IMR-90 (cell line): Measurements from ENCODE around the gene NKIRAS1. TPM values are rescaled to one million over a fixed set of nuclear protein-coding genes. Genes with fewer than 3 reads are reported as not detected.

Source experiments
- ATAC-seq: fragments of 200-7000 bp; cut with Tn5 transposase; 2 replicates; pipeline ENCODE4 v1.9.1; 2020; ENCODE audit warnings: low read depth, mild to moderate bottlenecking, moderate library complexity
- BruUV-seq: library from RNA; stranded (reverse); fragments of 400-500 nt; replicated peaks from 2 replicates; lab custom pipeline; 2021; lab: Mats Ljungman, UMichigan
- CTCF ChIA-PET: fragments of 300-600 bp; formaldehyde crosslinking; extraction: SDS; loops from one replicate; lab custom pipeline; 2021; ENCODE audit warnings: antibody characterized with exemption; lab: Yijun Ruan, JAX
- POLR2A ChIA-PET: fragments of 300-600 bp; sonication (Branson Sonifier 250); formaldehyde crosslinking; loops from one replicate; lab custom pipeline; 2022; ENCODE audit warnings: antibody characterized with exemption; ENCODE audit not compliant: unreplicated experiment; lab: Charles Lee
- DNase-seq: peaks from one replicate; pipeline ENCODE4 v3.0.0; 2013
- H2AFZ ChIP-seq: replicated peaks from 2 replicates; pipeline ENCODE3; 2013; ENCODE audit warnings: low read length, mild to moderate bottlenecking; ENCODE audit not compliant: poor library complexity
- H2AK5ac ChIP-seq: 2 replicates; pipeline ENCODE4 v1.6.1; 2013; ENCODE audit warnings: low read depth, low read length, inconsistent platforms
- H2AK9ac ChIP-seq: replicated peaks from 2 replicates; pipeline ENCODE3; 2013; ENCODE audit warnings: mild to moderate bottlenecking, low read depth, low read length, moderate library complexity; ENCODE audit not compliant: poor library complexity
- H2BK120ac ChIP-seq: 2 replicates; pipeline ENCODE4 v1.6.1; 2013; ENCODE audit warnings: low read depth, low read length, inconsistent platforms
- H2BK15ac ChIP-seq: 3 replicates; pipeline ENCODE4 v1.6.1; 2013; ENCODE audit warnings: low read depth, low read length, inconsistent platforms
- H2BK20ac ChIP-seq: 2 replicates; pipeline ENCODE4 v1.6.1; 2013; ENCODE audit warnings: low read depth, mild to moderate bottlenecking, inconsistent platforms, low read length, moderate library complexity
- H2BK5ac ChIP-seq: 2 replicates; pipeline ENCODE4 v1.6.1; 2013; ENCODE audit warnings: mild to moderate bottlenecking, low read depth, low read length, inconsistent platforms; ENCODE audit not compliant: poor library complexity, severe bottlenecking
- H3K14ac ChIP-seq: replicated peaks from 2 replicates; pipeline ENCODE4 v1.6.1; 2013; ENCODE audit warnings: low read depth, low read length, inconsistent platforms
- H3K18ac ChIP-seq: 2 replicates; pipeline ENCODE4 v1.6.1; 2013; ENCODE audit warnings: low read depth, low read length, control low read depth
- H3K23ac ChIP-seq: 2 replicates; pipeline ENCODE4 v1.6.1; 2013; ENCODE audit warnings: low read depth, low read length, inconsistent platforms
- H3K27ac ChIP-seq: 2 replicates; pipeline ENCODE4 v1.5.1; 2013; ENCODE audit warnings: mild to moderate bottlenecking, control low read depth, low read length; ENCODE audit not compliant: insufficient read depth
- H3K27me3 ChIP-seq: 2 replicates; pipeline ENCODE4 v1.6.1; 2013; ENCODE audit warnings: low read length; ENCODE audit not compliant: control insufficient read depth, insufficient read depth
- H3K36me3 ChIP-seq: 2 replicates; pipeline ENCODE4 v1.6.1; 2013; ENCODE audit warnings: low read length, mixed read lengths; ENCODE audit not compliant: control insufficient read depth, insufficient read depth
- H3K4ac ChIP-seq: 2 replicates; pipeline ENCODE4 v1.6.1; 2013; ENCODE audit warnings: low read depth, low read length, inconsistent platforms
- H3K4me1 ChIP-seq: 2 replicates; pipeline ENCODE4 v1.6.1; 2013; ENCODE audit warnings: low read length, mixed read lengths; ENCODE audit not compliant: control insufficient read depth, insufficient read depth
- H3K4me2 ChIP-seq: 2 replicates; pipeline ENCODE4 v1.6.1; 2013; ENCODE audit warnings: low read depth, mild to moderate bottlenecking, control low read depth, low read length, moderate library complexity
- H3K4me3 ChIP-seq: 2 replicates; pipeline ENCODE4 v1.5.1; 2013; ENCODE audit warnings: low read depth, mild to moderate bottlenecking, control low read depth, low read length, moderate library complexity; ENCODE audit not compliant: insufficient read depth
- H3K56ac ChIP-seq: 2 replicates; pipeline ENCODE4 v1.6.1; 2013; ENCODE audit warnings: low read length, inconsistent platforms; ENCODE audit not compliant: insufficient read depth; ENCODE audit errors: extremely low read depth
- H3K79me1 ChIP-seq, 2 experiments: 2 replicates each; pipeline ENCODE4 v1.6.1; 2013; ENCODE audit warnings: low read length in 2 of 2, inconsistent platforms in 1 of 2, low read depth in 1 of 2
- H3K9ac ChIP-seq: 2 replicates; pipeline ENCODE4 v1.6.1; 2013; ENCODE audit warnings: low read depth, low read length, control low read depth
- H3K9me1 ChIP-seq: 2 replicates; pipeline ENCODE4 v1.6.1; 2013; ENCODE audit warnings: low read length, inconsistent platforms; ENCODE audit not compliant: insufficient read depth
- H3K9me3 ChIP-seq: 2 replicates; pipeline ENCODE4 v1.6.1; 2013; ENCODE audit warnings: low read length; ENCODE audit not compliant: control insufficient read depth, insufficient read depth
- H4K20me1 ChIP-seq: 2 replicates; pipeline ENCODE4 v1.6.1; 2013; ENCODE audit warnings: low read length, inconsistent platforms; ENCODE audit not compliant: insufficient read depth
- H4K5ac ChIP-seq: 2 replicates; pipeline ENCODE4 v1.6.1; 2013; ENCODE audit warnings: mild to moderate bottlenecking, low read depth, low read length, control low read depth
- H4K8ac ChIP-seq, 2 experiments: 2 replicates each; pipeline ENCODE4 v1.6.1; 2013; ENCODE audit warnings: low read depth in 2 of 2, low read length in 2 of 2, control low read depth in 1 of 2, inconsistent platforms in 1 of 2
- H4K91ac ChIP-seq: 2 replicates; pipeline ENCODE4 v1.6.1; 2013; ENCODE audit warnings: low read depth, low read length, inconsistent platforms; ENCODE audit not compliant: insufficient read depth
- BHLHE40 ChIP-seq: fragments of 150-350 bp; IDR thresholded peaks from 2 replicates; pipeline ENCODE4 v1.6.1; 2016; ENCODE audit warnings: mild to moderate bottlenecking, low read depth, low read length
- CEBPB ChIP-seq: IDR thresholded peaks from 2 replicates; pipeline ENCODE4 v1.6.1; 2012; ENCODE audit warnings: low read depth, low read length, improper control_type of control experiment
- CHD1 ChIP-seq: IDR thresholded peaks from 2 replicates; pipeline ENCODE4 v1.6.1; 2012; ENCODE audit warnings: low read depth, low read length, improper control_type of control experiment
- FOS ChIP-seq: fragments of 150-350 bp; IDR thresholded peaks from 2 replicates; pipeline ENCODE4 v1.6.1; 2016; ENCODE audit warnings: low read depth, low read length
- MAFK ChIP-seq: IDR thresholded peaks from 2 replicates; pipeline ENCODE4 v1.6.1; 2012; ENCODE audit warnings: low read depth, low read length, improper control_type of control experiment
- MAZ ChIP-seq: IDR thresholded peaks from 2 replicates; pipeline ENCODE4 v1.6.1; 2012; ENCODE audit warnings: low read depth, mild to moderate bottlenecking, low read length, improper control_type of control experiment, moderate library complexity, borderline replicate concordance
- POLR2A ChIP-seq: IDR thresholded peaks from 2 replicates; pipeline ENCODE4 v1.6.1; 2012; ENCODE audit warnings: mild to moderate bottlenecking, low read depth, low read length
- RCOR1 ChIP-seq: IDR thresholded peaks from 2 replicates; pipeline ENCODE4 v1.6.1; 2012; ENCODE audit warnings: mild to moderate bottlenecking, low read length, improper control_type of control experiment; ENCODE audit not compliant: insufficient replicate concordance
- WGBS, 2 experiments: methylation state at CpG; one replicate each; pipeline versions ENCODE4 v1.1.5 to v1.1.7; 2013; ENCODE audit warnings: missing lambda C conversion rate in 2 of 2; ENCODE audit not compliant: insufficient read length in 1 of 2; ENCODE audit errors: extremely low coverage in 2 of 2; 5-methylcytosine and 5-hydroxymethylcytosine counted together
- dilution Hi-C: fragments of 300-500 bp; cut with HindIII; formaldehyde crosslinking; loops from one replicate; pipeline ENCODE4 v1.14.3; 2018; ENCODE audit warnings: low sequenced_read_pairs; ENCODE audit not compliant: unreplicated experiment
- in situ Hi-C: fragments of 300-500 bp; cut with MboI; formaldehyde crosslinking; loops from 3 replicates; pipeline ENCODE4 v1.14.3; 2019; ENCODE audit warnings: low sequenced_read_pairs, inconsistent platforms, mixed read lengths
- intact Hi-C: fragments of 100-400 bp; cut with micrococcal nuclease; formaldehyde crosslinking; loops from 2 replicates; pipeline ENCODE4 v1.10.0; 2022
- polyA plus RNA-seq, 3 experiments: library from polyadenylated mRNA; depleted of rRNA; stranded (reverse); fragments of >200 nt; gene quantifications; 2 replicates each; pipeline ENCODE4 v1.2.3, GENCODE V29; 2012; ENCODE audit warnings: low replicate concordance in 1 of 3
- total RNA-seq: library from RNA; depleted of rRNA; stranded (reverse); fragments of >200 nt; gene quantifications from 2 replicates; pipeline ENCODE4 v1.2.3, GENCODE V29; 2012

Gene NKIRAS1
- total and polyA plus RNA-seq, 2 of the 4 experiments (the other 2 are of a cell fraction) = 6.1 to 6.8 TPM

- CTCF ChIA-PET = no interaction called here
These were observed 47.9 kb upstream of the NKIRAS1 start for GRCh38 chr3:23964537-23965235.

More at GRCh38 chr3:23964537-23965235, 47.9 kb upstream of the NKIRAS1 start:
- TF ChIP-seq FOS (no peak), RCOR1 (no peak), CEBPB (no peak), BHLHE40 (no peak), MAZ (no peak), CHD1 (no peak), MAFK (no peak), POLR2A (no peak)
- Histone ChIP-seq H2BK5ac (no peak overlapping the region), H4K8ac (no peak overlapping the region), H3K9me1 (peaks cover 14% of the 10 kb centered on the region), H3K9ac (no peak overlapping the region), H2AK5ac (no peak overlapping the region), H3K27me3 (no peaks in the 10 kb centered on the region), H3K4me3 (no peak overlapping the region), H3K56ac (no peak overlapping the region), H2BK20ac (no peak overlapping the region), H2BK15ac (no peak overlapping the region), H3K4me2 (no peak overlapping the region), H3K14ac (no peak overlapping the region), H4K5ac (peak overlapping the region; percentile 62; the same call in 1 of the 2 replicates), H3K4ac (no peak overlapping the region), H3K27ac (no peak overlapping the region), H2AK9ac (no peak overlapping the region), H3K79me1 (peaks cover 23 to 60% of the 10 kb centered on the region in 2 experiments), H3K23ac (no peak overlapping the region), H4K91ac (no peak overlapping the region), H2BK120ac (no peak overlapping the region), H3K4me1 (peaks cover 8% of the 10 kb centered on the region), H3K36me3 (peaks cover 21% of the 10 kb centered on the region), H2AFZ (no peak overlapping the region), H4K20me1 (peaks cover 8% of the 10 kb centered on the region; the same call in 1 of the 2 replicates), H3K9me3 (no peaks in the 10 kb centered on the region), H3K18ac (no peak overlapping the region)
- DNase-seq (peak; percentile 32), ATAC-seq (no peak)
- in situ Hi-C loops = no loop called here
- dilution Hi-C loops = no loop called here
- BruUV-seq = no TSS peak
- intact Hi-C loops = no loop called here
- no CpG with 5 or more reads among the region's 3 CpGs for WGBS, 2 experiments
- POLR2A ChIA-PET = no interaction called here
